ENCODE results near the gene OTX2. TPM values are rescaled to one million over a fixed set of nuclear protein-coding genes. Genes with fewer than 3 reads are reported as not detected.

The OTX2 gene
- total and polyA plus RNA-seq, 2 of the 13 experiments (the other 11 are each of a cell fraction or from before 2014, with no cell fraction given): not detected

- no peak for ATAC-seq
- DNase-seq (ENCODE audit: low spot score): no peak
- H3K27me3 ChIP-seq (ENCODE audit: control insufficient read depth in 1 of 2, insufficient read depth in 2 of 2, low read length in 2 of 2): peaks cover 12 to 65% of the 10 kb centered on the region in 2 experiments
- intact Hi-C loops (cut with micrococcal nuclease; ENCODE audit: unreplicated experiment) (no loop called here), in situ Hi-C loops (cut with HindIII; ENCODE audit: extremely low pct_ligation_motif_present, low pct_unique_long_range_greater_than_20kb) (no loop called here)
- H2AFZ ChIP-seq (ENCODE audit: low read length): no peak overlapping the region
- POLR2A ChIA-PET: no interaction called here
- no peaks in the 10 kb centered on the region for H3K9me3 ChIP-seq (ENCODE audit: low read length)
- BruUV-seq (replicated peaks): no TSS peak
- TF ChIP-seq, protein P1, sequence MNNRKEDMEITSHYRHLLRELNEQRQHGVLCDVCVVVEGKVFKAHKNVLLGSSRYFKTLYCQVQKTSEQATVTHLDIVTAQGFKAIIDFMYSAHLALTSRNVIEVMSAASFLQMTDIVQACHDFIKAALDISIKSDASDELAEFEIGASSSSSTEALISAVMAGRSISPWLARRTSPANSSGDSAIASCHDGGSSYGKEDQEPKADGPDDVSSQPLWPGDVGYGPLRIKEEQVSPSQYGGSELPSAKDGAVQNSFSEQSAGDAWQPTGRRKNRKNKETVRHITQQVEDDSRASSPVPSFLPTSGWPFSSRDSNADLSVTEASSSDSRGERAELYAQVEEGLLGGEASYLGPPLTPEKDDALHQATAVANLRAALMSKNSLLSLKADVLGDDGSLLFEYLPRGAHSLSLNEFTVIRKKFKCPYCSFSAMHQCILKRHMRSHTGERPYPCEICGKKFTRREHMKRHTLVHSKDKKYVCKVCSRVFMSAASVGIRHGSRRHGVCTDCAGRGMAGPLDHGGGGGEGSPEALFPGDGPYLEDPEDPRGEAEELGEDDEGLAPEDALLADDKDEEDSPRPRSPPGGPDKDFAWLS (CRISPR knock-in tag; IDR thresholded peaks at IDR 0.05; ENCODE audit: borderline replicate concordance): no peak
- TF ChIP-seq MBD4 (IDR thresholded peaks at IDR 0.05; ENCODE audit: borderline replicate concordance, low read length) (no peak), MTERF4 (CRISPR knock-in tag; IDR thresholded peaks at IDR 0.05) (no peak), CHD2 (IDR thresholded peaks at IDR 0.05; ENCODE audit: low read depth, low read length) (no peak), DPF2 (CRISPR knock-in tag; IDR thresholded peaks at IDR 0.05; ENCODE audit: borderline replicate concordance, low read depth) (no peak), SUZ12 (IDR thresholded peaks at IDR 0.05; ENCODE audit: low read depth, low read length) (no peak), KLF13 (CRISPR knock-in tag; IDR thresholded peaks at IDR 0.05) (no peak), SMARCC2 (IDR thresholded peaks at IDR 0.05) (no peak), ZNF33B (CRISPR knock-in tag; IDR thresholded peaks at IDR 0.05) (no peak), PHF8 (CRISPR knock-in tag; IDR thresholded peaks at IDR 0.05) (no peak), PHB2 (IDR thresholded peaks at IDR 0.05; ENCODE audit: partially characterized antibody) (no peak), ELF1 (CRISPR knock-in tag; IDR thresholded peaks at IDR 0.05) (no peak), ZBED4 (CRISPR knock-in tag; IDR thresholded peaks at IDR 0.05; ENCODE audit: borderline replicate concordance) (no peak)
- TF ChIP-seq, protein P2, sequence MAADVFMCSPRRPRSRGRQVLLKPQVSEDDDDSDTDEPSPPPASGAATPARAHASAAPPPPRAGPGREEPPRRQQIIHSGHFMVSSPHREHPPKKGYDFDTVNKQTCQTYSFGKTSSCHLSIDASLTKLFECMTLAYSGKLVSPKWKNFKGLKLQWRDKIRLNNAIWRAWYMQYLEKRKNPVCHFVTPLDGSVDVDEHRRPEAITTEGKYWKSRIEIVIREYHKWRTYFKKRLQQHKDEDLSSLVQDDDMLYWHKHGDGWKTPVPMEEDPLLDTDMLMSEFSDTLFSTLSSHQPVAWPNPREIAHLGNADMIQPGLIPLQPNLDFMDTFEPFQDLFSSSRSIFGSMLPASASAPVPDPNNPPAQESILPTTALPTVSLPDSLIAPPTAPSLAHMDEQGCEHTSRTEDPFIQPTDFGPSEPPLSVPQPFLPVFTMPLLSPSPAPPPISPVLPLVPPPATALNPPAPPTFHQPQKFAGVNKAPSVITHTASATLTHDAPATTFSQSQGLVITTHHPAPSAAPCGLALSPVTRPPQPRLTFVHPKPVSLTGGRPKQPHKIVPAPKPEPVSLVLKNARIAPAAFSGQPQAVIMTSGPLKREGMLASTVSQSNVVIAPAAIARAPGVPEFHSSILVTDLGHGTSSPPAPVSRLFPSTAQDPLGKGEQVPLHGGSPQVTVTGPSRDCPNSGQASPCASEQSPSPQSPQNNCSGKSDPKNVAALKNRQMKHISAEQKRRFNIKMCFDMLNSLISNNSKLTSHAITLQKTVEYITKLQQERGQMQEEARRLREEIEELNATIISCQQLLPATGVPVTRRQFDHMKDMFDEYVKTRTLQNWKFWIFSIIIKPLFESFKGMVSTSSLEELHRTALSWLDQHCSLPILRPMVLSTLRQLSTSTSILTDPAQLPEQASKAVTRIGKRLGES (CRISPR knock-in tag; IDR thresholded peaks at IDR 0.05; ENCODE audit: borderline replicate concordance): no peak
- H3K9ac ChIP-seq (ENCODE audit: insufficient read depth, low read depth, low read length): no peak overlapping the region
- H3K4me1 ChIP-seq (ENCODE audit: insufficient read depth, low read length): no peaks in the 10 kb centered on the region
- H4K20me1 ChIP-seq (ENCODE audit: insufficient read depth, low read length): 0 out of 2 replicates have a peak, but pooled peaks cover 4% of the 10 kb centered on the region
- CTCF ChIA-PET (ENCODE audit: low intra/inter-chr PET ratio, low total read pairs): no interaction called here
- WGBS (ENCODE audit: low lambda C conversion rate): 64% methylated on average over 24 of the region's 39 CpGs
- H3K4me2 ChIP-seq (ENCODE audit: low read depth, low read length): no peak overlapping the region
- no peaks in the 10 kb centered on the region for H3K79me2 ChIP-seq (ENCODE audit: insufficient read depth, low read length)
- no peak for FAIRE-seq
- H3K36me3 ChIP-seq (replicated peaks in 1 of 2; ENCODE audit: control insufficient read depth in 1 of 2, insufficient read depth in 2 of 2, low read length in 2 of 2): no peaks in the 10 kb centered on the region
- no peak overlapping the region for H3K4me3 ChIP-seq (replicated peaks in 1 of 3; ENCODE audit: insufficient read depth in 1 of 3, low read depth in 2 of 3, low read length in 3 of 3)
- no peak overlapping the region for H3K27ac ChIP-seq (ENCODE audit: extremely low read length, insufficient read depth, low read length)
These were observed 2.7 kb downstream of the OTX2 start for GRCh38 chr14:56807386-56808109.

Measured in HepG2 (cell line).